Measurements from ENCODE around the gene HRAS. TPM values are rescaled to one million over a fixed set of nuclear protein-coding genes. Genes with fewer than 3 reads are reported as not detected.

Gene HRAS
- polyA plus RNA-seq, 2 of the 4 experiments (the other 2 are of a cell fraction), result 56.3 to 86.9 TPM

DNA sequence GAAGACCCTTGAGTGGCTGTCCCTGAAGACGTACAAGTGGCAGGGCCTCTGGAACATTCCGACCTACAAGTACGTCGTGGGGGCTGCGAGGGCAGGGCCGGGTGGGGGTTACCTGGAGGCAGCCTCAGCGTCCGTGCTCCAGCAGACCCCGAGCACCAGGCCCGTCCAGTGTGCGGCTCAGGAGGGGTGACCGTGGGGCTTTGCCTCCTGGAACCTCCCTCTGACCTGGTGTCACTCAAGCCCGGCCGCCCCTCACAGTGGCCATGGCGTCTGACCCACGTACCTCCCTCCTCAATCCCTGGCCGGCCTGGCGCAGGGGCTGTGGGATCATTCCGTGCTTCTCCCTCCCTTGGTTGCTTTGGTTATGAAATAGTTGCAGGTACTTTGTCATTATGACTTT, 46.8 kb downstream of the HRAS start (continued):
- TF ChIP-seq RNF2 (IDR thresholded peaks at IDR 0.05; ENCODE audit: borderline replicate concordance, low read depth), result no peak
- TF ChIP-seq SMC3 (IDR thresholded peaks at IDR 0.05), result no peak
- TF ChIP-seq HOXA7 (CRISPR knock-in tag; IDR thresholded peaks at IDR 0.05), result no peak

- FAIRE-seq, result no peak
- POLR2A ChIA-PET, result no interaction called here
- no peak for DNase-seq (ENCODE audit: low read depth in 1 of 2, low spot score in 1 of 2)
- 98% methylated on average over 7 of the region's 25 CpGs for WGBS (ENCODE audit: missing lambda C conversion rate)
- no peak overlapping the region for H3K27ac ChIP-seq
- ATAC-seq, result no peak
- H3K4me3 ChIP-seq, result no peak overlapping the region
- H3K4me2 ChIP-seq, result no peak overlapping the region
- H3K4me1 ChIP-seq, result no peaks in the 10 kb centered on the region
- H3K9me3 ChIP-seq, result no peaks in the 10 kb centered on the region
- no peak for TF ChIP-seq REST (IDR thresholded peaks at IDR 0.05)
- TF ChIP-seq PHF8 (IDR thresholded peaks at IDR 0.05; ENCODE audit: borderline replicate concordance, low read depth), result no peak
- no peak for TF ChIP-seq SMC3 (IDR thresholded peaks at IDR 0.05)
- TF ChIP-seq TP53 (CRISPR knock-in tag; IDR thresholded peaks at IDR 0.05), result no peak
- CTCF ChIA-PET, result no interaction called here
Measured at GRCh38 chr11:488062-488461, 47.3 kb downstream of the HRAS start.

GRCh38 chr11:487571-488021, 47.8 kb downstream of the HRAS start:
- Histone ChIP-seq H3K4me3 (no peak overlapping the region), H3K9me3 (no peaks in the 10 kb centered on the region), H3K4me2 (no peak overlapping the region), H3K4me1 (no peaks in the 10 kb centered on the region), H3K27ac (no peak overlapping the region)
- POLR2A ChIA-PET, result no interaction called here
- no peak for FAIRE-seq
- ATAC-seq, result no peak
- TF ChIP-seq RARB (CRISPR knock-in tag; IDR thresholded peaks at IDR 0.05) (no peak), RFX5 (IDR thresholded peaks at IDR 0.05) (no peak), FOXS1 (CRISPR knock-in tag; IDR thresholded peaks at IDR 0.05) (no peak), EP300 (IDR thresholded peaks at IDR 0.05) (no peak), HOXB13 (CRISPR knock-in tag; IDR thresholded peaks at IDR 0.05; ENCODE audit: low read depth) (no peak), CBX2 (IDR thresholded peaks at IDR 0.05; ENCODE audit: borderline replicate concordance, low read depth) (no peak), KDM5A (IDR thresholded peaks at IDR 0.05) (no peak), MAZ (IDR thresholded peaks at IDR 0.05; ENCODE audit: borderline replicate concordance, low read depth, low read length) (no peak), GATA3 (IDR thresholded peaks at IDR 0.05; ENCODE audit: borderline replicate concordance) (no peak), MAFK (IDR thresholded peaks at IDR 0.05; ENCODE audit: partially characterized antibody) (no peak), POLR2AphosphoS2 (conservative IDR thresholded peaks at IDR 0.05; ENCODE audit: low read length) (no peak), SMC3 (IDR thresholded peaks at IDR 0.05) (no peak), NR3C1 (IDR thresholded peaks at IDR 0.05) (no peak), RNF2 (IDR thresholded peaks at IDR 0.05; ENCODE audit: borderline replicate concordance, low read depth) (no peak)
- TF ChIP-seq, protein P1, sequence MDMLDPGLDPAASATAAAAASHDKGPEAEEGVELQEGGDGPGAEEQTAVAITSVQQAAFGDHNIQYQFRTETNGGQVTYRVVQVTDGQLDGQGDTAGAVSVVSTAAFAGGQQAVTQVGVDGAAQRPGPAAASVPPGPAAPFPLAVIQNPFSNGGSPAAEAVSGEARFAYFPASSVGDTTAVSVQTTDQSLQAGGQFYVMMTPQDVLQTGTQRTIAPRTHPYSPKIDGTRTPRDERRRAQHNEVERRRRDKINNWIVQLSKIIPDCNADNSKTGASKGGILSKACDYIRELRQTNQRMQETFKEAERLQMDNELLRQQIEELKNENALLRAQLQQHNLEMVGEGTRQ (IDR thresholded peaks at IDR 0.05), result no peak
- 84% methylated on average over 9 of the region's 22 CpGs for WGBS (ENCODE audit: missing lambda C conversion rate)
- DNase-seq (ENCODE audit: low read depth in 1 of 2, low spot score in 1 of 2), result no peak
- CTCF ChIA-PET, result interaction anchor here (1.2 kb wide), 1 partner anchor 31 kb away, joined by 5 read pairs; no protein-coding TSS in a partner anchor

All from A549 (cell line).